Measurements from ENCODE around the gene BLVRB. TPM values are rescaled to one million over a fixed set of nuclear protein-coding genes. Genes with fewer than 3 reads are reported as not detected.
A peak's percentile ranks its signal among the peaks of the same experiment; 100 is the strongest.

BLVRB gene
- total and polyA plus RNA-seq, 10 of the 15 experiments (the other 5 are each of a cell fraction or from before 2014, with no cell fraction given): 6.3 to 53.3 (median 27.8) TPM

- no peak; the same call in 1 of the 2 replicates for TF ChIP-seq ZBTB40 (IDR thresholded peaks at IDR 0.05; ENCODE audit: borderline replicate concordance)
- TF ChIP-seq CEBPB (IDR thresholded peaks at IDR 0.05; ENCODE audit: borderline replicate concordance in 1 of 2, low read depth in 2 of 2, low read length in 2 of 2): no peak
- TF ChIP-seq EED (IDR thresholded peaks at IDR 0.05; ENCODE audit: low read depth): no peak
- TF ChIP-seq BCL11A (IDR thresholded peaks at IDR 0.05; ENCODE audit: low read depth, low read length): no peak
- TF ChIP-seq MXI1 (IDR thresholded peaks at IDR 0.05; ENCODE audit: low read depth, low read length): peak; percentile 55; the same call in 1 of the 2 replicates
- no peak for TF ChIP-seq YBX1 (IDR thresholded peaks at IDR 0.05)
- TF ChIP-seq ZNF217 (IDR thresholded peaks at IDR 0.05): no peak
Measured at GRCh38 chr19:40443131-40443999, 22.2 kb downstream of the BLVRB start (continued).

Measured in GM12878 (cell line).